SK-N-MC (cell line): ENCODE measurements around the gene PLXNA1.

Experiments used
- EZH2 ChIP-seq: fragments of 200-600 bp; sonication (generic); IDR thresholded peaks from one replicate; pipeline ENCODE4 v1.6.1; 2017; ENCODE audit warnings: antibody characterized with exemption
- POLR2AphosphoS5 ChIP-seq: IDR thresholded peaks from 2 replicates; pipeline ENCODE4 v1.6.1; 2012; ENCODE audit warnings: mild to moderate bottlenecking, low read depth, low read length, borderline replicate concordance

GRCh38 chr3:126988451-126989021 is 5.6 kb downstream of the PLXNA1 start:
- no peak for TF ChIP-seq POLR2AphosphoS5
- TF ChIP-seq EZH2, result no peak
